Stimulated activated naive B cell treated with anti-CD40 and anti-IgM and Interleukin-4, amounts not matched to agents 10 μg/mL and 1 μg/mL and 100 μg/mL, for 72 hours (primary cell): ENCODE results near the gene HSD17B11.
"Not testable (repeated sequence)": the region's sequence is repeated elsewhere in the genome, so short reads cannot be mapped to it uniquely, and the experiment has no call there.

Experiments
- ATAC-seq, 2 donors: fragments of 150-1000 bp; cut with Tn5 transposase; replicated peaks; 2 replicates each; pipeline ENCODE4 v1.10.0; 2021; ENCODE audit warnings: moderate library complexity in 1 of 2
- DNase-seq: peaks from one replicate; pipeline ENCODE4 v3.0.0; 2021
- H3K27ac Mint-ChIP-seq: one replicate; pipeline ENCODE4 v1.8.0; 2022; ENCODE audit warnings: mild to moderate bottlenecking, mixed read lengths
- H3K27me3 Mint-ChIP-seq, 2 donors: one replicate each; pipeline ENCODE4 v1.8.0; 2022; ENCODE audit warnings: mixed read lengths in 2 of 2
- H3K36me3 Mint-ChIP-seq, 2 donors: one replicate each; pipeline ENCODE4 v1.8.0; 2022; ENCODE audit warnings: mixed read lengths in 2 of 2, mild to moderate bottlenecking in 1 of 2
- H3K4me1 Mint-ChIP-seq, 2 donors: one replicate each; pipeline ENCODE4 v1.8.0; 2022; ENCODE audit warnings: mixed read lengths in 2 of 2, mild to moderate bottlenecking in 1 of 2
- H3K4me3 Mint-ChIP-seq, 2 donors: one replicate each; pipeline ENCODE4 v1.8.0; 2022; ENCODE audit warnings: mild to moderate bottlenecking in 2 of 2, mixed read lengths in 2 of 2, moderate library complexity in 1 of 2
- H3K9me3 Mint-ChIP-seq, 2 donors: one replicate each; pipeline ENCODE4 v1.8.0; 2022; ENCODE audit warnings: mixed read lengths in 2 of 2, mild to moderate bottlenecking in 1 of 2

Gene HSD17B11

GRCh38 chr4:87359258-87359657 is 31.7 kb downstream of the HSD17B11 start:
- Mint-ChIP-seq H3K9me3 (no peaks in the 10 kb centered on the region), H3K4me1 (no peaks in the 10 kb centered on the region), H3K4me3 (no peak overlapping the region), H3K27me3 (no peaks in the 10 kb centered on the region), H3K27ac (no peak overlapping the region), H3K36me3 (peaks cover 11 to 38% of the 10 kb centered on the region in 2 donors)
- no peak for DNase-seq
- ATAC-seq, result no peak

- DNase-seq, result no peak
- ATAC-seq, result no peak
- no peaks in the 10 kb centered on the region for H3K9me3 Mint-ChIP-seq
- H3K27ac Mint-ChIP-seq, result no peak overlapping the region
- H3K27me3 Mint-ChIP-seq, result no peaks in the 10 kb centered on the region
- H3K4me1 Mint-ChIP-seq, result no peaks in the 10 kb centered on the region
- no peak overlapping the region for H3K4me3 Mint-ChIP-seq
- peaks cover 17 to 31% of the 10 kb centered on the region in 2 donors for H3K36me3 Mint-ChIP-seq
These were observed 34.0 kb downstream of the HSD17B11 start for GRCh38 chr4:87356832-87357526.

GRCh38 chr4:87354168-87355102 is 36.6 kb downstream of the HSD17B11 start:
- Mint-ChIP-seq H3K27me3 (no peaks in the 10 kb centered on the region), H3K9me3 (no peaks in the 10 kb centered on the region), H3K4me3 (no peak overlapping the region), H3K36me3 (peaks cover 13 to 19% of the 10 kb centered on the region in 2 donors), H3K4me1 (no peaks in the 10 kb centered on the region), H3K27ac (no peak overlapping the region)
- no peak for ATAC-seq
- DNase-seq, result no peak

DNA sequence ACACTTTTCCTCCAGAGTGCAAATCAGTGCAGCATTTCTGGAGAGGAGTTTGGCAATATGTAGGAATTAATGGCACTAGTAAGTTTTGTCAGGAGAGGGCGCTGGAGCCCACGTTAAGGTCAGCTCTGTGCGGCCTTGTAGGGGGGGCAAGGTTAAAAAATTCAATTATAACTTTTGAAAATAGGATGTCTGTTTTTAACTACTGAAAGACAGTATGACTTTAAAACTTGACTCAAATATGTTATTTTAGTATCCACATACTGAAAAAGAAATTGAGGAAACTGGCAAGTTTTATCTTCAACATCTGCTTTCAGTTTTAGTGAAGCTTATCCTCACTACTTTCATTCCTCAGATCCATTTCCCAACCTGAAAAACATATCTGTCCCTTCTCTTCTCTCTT is 37.4 kb downstream of the HSD17B11 start:
- DNase-seq (peak; percentile 5), ATAC-seq (peak; percentile 39 to 48)
- no peaks in the 10 kb centered on the region for H3K27me3 Mint-ChIP-seq
- no peak overlapping the region for H3K4me3 Mint-ChIP-seq
- no peak overlapping the region for H3K27ac Mint-ChIP-seq
- H3K4me1 Mint-ChIP-seq, result no peaks in the 10 kb centered on the region
- H3K36me3 Mint-ChIP-seq, result peaks cover 11 to 15% of the 10 kb centered on the region in 2 donors
- no peaks in the 10 kb centered on the region for H3K9me3 Mint-ChIP-seq

GRCh38 chr4:87345139-87345538 is 45.8 kb downstream of the HSD17B11 start:
- Mint-ChIP-seq H3K36me3 (peaks cover 22 to 46% of the 10 kb centered on the region in 2 donors), H3K27ac (no peak overlapping the region), H3K4me1 (no peaks in the 10 kb centered on the region), H3K9me3 (peaks cover 3 to 5% of the 10 kb centered on the region in 2 donors), H3K4me3 (no peak overlapping the region), H3K27me3 (no peaks in the 10 kb centered on the region)
- DNase-seq, result no peak
- no peak for ATAC-seq

DNA sequence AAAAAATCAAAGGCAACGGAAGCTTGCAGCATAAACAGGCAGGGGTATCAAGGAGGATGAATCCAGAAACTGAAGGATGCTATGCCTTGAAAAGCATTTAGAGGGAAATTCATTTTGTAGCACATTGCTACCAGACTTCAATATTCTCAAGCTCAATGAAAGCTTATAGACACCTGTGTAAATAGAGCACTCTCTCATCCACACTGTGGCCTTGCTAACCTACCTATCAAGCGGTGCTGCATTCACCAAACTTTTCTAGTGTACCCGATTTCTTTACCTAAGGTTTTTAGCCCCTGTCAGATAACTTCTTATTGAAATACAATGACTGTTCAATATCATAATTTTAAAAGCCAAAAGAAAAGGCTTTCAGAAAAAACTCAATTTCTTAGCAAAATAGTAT is 48.1 kb downstream of the HSD17B11 start:
- ATAC-seq, result no peak
- H3K9me3 Mint-ChIP-seq, result peaks cover 3 to 5% of the 10 kb centered on the region in 2 donors
- H3K4me3 Mint-ChIP-seq, result no peak overlapping the region
- H3K27ac Mint-ChIP-seq, result no peak overlapping the region
- no peak for DNase-seq
- peaks cover 0 to 5% of the 10 kb centered on the region in 2 donors for H3K4me1 Mint-ChIP-seq
- peaks cover 31 to 63% of the 10 kb centered on the region in 2 donors for H3K36me3 Mint-ChIP-seq
- H3K27me3 Mint-ChIP-seq, result no peaks in the 10 kb centered on the region

- H3K27ac Mint-ChIP-seq, DNase-seq, H3K27me3 Mint-ChIP-seq, H3K9me3 Mint-ChIP-seq, H3K4me3 Mint-ChIP-seq, ATAC-seq, H3K4me1 Mint-ChIP-seq: not testable (repeated sequence)
- H3K36me3 Mint-ChIP-seq, result peaks cover 34 to 70% of the 10 kb centered on the region in 2 donors
These were observed 48.9 kb downstream of the HSD17B11 start for GRCh38 chr4:87341954-87342635.

GRCh38 chr4:87339440-87339839 is 51.5 kb downstream of the HSD17B11 start:
- peaks cover 0 to 5% of the 10 kb centered on the region in 2 donors for H3K4me1 Mint-ChIP-seq
- DNase-seq, result no peak
- no peak for ATAC-seq
- H3K27ac Mint-ChIP-seq, result no peak overlapping the region
- H3K27me3 Mint-ChIP-seq, result no peaks in the 10 kb centered on the region
- peaks cover 2 to 5% of the 10 kb centered on the region in 2 donors for H3K9me3 Mint-ChIP-seq
- H3K36me3 Mint-ChIP-seq, result peaks cover 27 to 69% of the 10 kb centered on the region in 2 donors
- no peak overlapping the region for H3K4me3 Mint-ChIP-seq

GRCh38 chr4:87337361-87337760 is 53.6 kb downstream of the HSD17B11 start:
- Mint-ChIP-seq H3K36me3 (peaks cover 42 to 75% of the 10 kb centered on the region in 2 donors), H3K4me1 (peaks cover 0 to 5% of the 10 kb centered on the region in 2 donors), H3K9me3 (peaks cover 14 to 15% of the 10 kb centered on the region in 2 donors), H3K27me3 (no peaks in the 10 kb centered on the region), H3K27ac (no peak overlapping the region), H3K4me3 (no peak overlapping the region)
- ATAC-seq (no peak), DNase-seq (no peak)

GRCh38 chr4:87333267-87333666 is 57.7 kb downstream of the HSD17B11 start:
- Mint-ChIP-seq H3K4me3 (no peak overlapping the region), H3K4me1 (no peaks in the 10 kb centered on the region), H3K36me3 (peaks cover 31 to 63% of the 10 kb centered on the region in 2 donors), H3K27ac (no peak overlapping the region), H3K27me3 (no peaks in the 10 kb centered on the region), H3K9me3 (peaks cover 45 to 48% of the 10 kb centered on the region in 2 donors)
- DNase-seq (no peak), ATAC-seq (no peak)

DNA sequence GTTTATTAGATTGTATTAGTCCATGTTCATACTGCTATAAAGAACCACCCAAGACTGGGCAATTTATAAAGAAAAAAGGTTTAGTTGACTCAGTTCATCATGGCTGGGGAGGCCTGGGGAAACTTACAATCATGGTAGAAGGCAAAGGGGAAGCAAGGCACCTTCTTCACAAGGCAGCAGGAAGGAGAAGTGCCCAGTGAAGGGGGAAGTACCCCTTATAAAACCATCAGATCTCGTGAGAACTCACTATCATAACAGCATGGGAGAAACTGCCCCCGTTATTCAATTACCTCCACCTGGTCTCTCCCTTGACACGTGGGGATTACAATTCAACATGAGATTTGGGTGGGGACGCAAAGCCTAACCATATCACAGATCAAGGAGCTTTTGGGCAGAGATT is 60.2 kb downstream of the HSD17B11 start:
- H3K27ac Mint-ChIP-seq, result no peak overlapping the region
- no peak overlapping the region for H3K4me3 Mint-ChIP-seq
- H3K4me1 Mint-ChIP-seq, result no peaks in the 10 kb centered on the region
- no peaks in the 10 kb centered on the region for H3K27me3 Mint-ChIP-seq
- peaks cover 23 to 42% of the 10 kb centered on the region in 2 donors for H3K36me3 Mint-ChIP-seq
- ATAC-seq, result no peak
- no peak for DNase-seq
- peaks cover 45 to 49% of the 10 kb centered on the region in 2 donors for H3K9me3 Mint-ChIP-seq

GRCh38 chr4:87327136-87327535 is 63.9 kb downstream of the HSD17B11 start:
- Mint-ChIP-seq H3K27me3 (no peaks in the 10 kb centered on the region), H3K36me3 (peaks cover 2 to 14% of the 10 kb centered on the region in 2 donors), H3K27ac (no peak overlapping the region), H3K9me3 (peaks cover 29 to 33% of the 10 kb centered on the region in 2 donors), H3K4me1 (no peaks in the 10 kb centered on the region), H3K4me3 (no peak overlapping the region)
- DNase-seq (no peak), ATAC-seq (no peak)

DNA sequence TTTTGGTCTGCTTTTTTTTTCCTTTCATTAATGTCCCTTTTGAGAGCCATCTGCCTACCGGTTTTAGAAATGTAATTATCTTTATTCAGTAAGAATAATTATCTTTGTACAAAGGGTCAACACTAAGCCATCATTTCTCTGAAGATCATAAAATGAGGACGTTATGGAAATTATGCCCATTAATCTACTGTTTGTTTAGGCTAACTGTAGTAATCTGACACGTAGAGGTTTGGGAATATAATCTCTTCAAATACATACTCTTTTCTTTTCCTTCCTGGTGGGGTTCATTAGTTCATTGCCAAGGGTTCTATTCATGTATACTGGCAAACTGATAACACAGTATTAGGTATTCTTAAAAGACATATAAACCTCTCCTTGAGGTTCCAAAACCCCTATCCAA is 64.5 kb downstream of the HSD17B11 start:
- no peak for DNase-seq
- peaks cover 2 to 10% of the 10 kb centered on the region in 2 donors for H3K36me3 Mint-ChIP-seq
- ATAC-seq, result no peak
- no peak overlapping the region for H3K27ac Mint-ChIP-seq
- peaks cover 22 to 26% of the 10 kb centered on the region in 2 donors for H3K9me3 Mint-ChIP-seq
- H3K4me1 Mint-ChIP-seq, result no peaks in the 10 kb centered on the region
- H3K4me3 Mint-ChIP-seq, result no peak overlapping the region
- no peaks in the 10 kb centered on the region for H3K27me3 Mint-ChIP-seq

GRCh38 chr4:87322754-87323153 is 68.2 kb downstream of the HSD17B11 start, which contains the start of gene HSD17B13:
HSD17B13 (minus strand) TSS chr4:87322882; CDS start chr4:87322841, 41 bp downstream.
- no peak for ATAC-seq
- no peaks in the 10 kb centered on the region for H3K9me3 Mint-ChIP-seq
- H3K27me3 Mint-ChIP-seq, result no peaks in the 10 kb centered on the region
- no peak within 1 kb of the TSS for H3K4me3 Mint-ChIP-seq
- H3K27ac Mint-ChIP-seq, result no peak within 1 kb of the TSS
- DNase-seq, result no peak
- H3K4me1 Mint-ChIP-seq, result no peaks in the 10 kb centered on the region
- H3K36me3 Mint-ChIP-seq, result no peaks in the 10 kb centered on the region
